ENCODE results near the gene CATSPER2. TPM values are rescaled to one million over a fixed set of nuclear protein-coding genes. Genes with fewer than 3 reads are reported as not detected.
"Not testable (repeated sequence)": the region's sequence is repeated elsewhere in the genome, so short reads cannot be mapped to it uniquely, and the experiment has no call there.

The CATSPER2 gene
- total and polyA plus RNA-seq, 12 donors = 0.42 to 34.7 (median 2.6) TPM

GRCh38 chr15:43593328-43594190 is 55.1 kb downstream of the CATSPER2 start, which contains the start of gene CKMT1B:
Gene CKMT1B (plus strand): TSS chr15:43594027. CDS start chr15:43594219, 192 bp downstream.
- H3K9me3 ChIP-seq (replicated peaks in 1 of 3); H3K27me3 ChIP-seq; H3K4me3 ChIP-seq; intact Hi-C loops (cut with DNase I); H3K27ac ChIP-seq; H3K4me1 ChIP-seq (replicated peaks in 1 of 2); H3K36me3 ChIP-seq (replicated peaks in 1 of 2); DNase-seq: not testable (repeated sequence)
- no CpG with 5 or more reads among the region's 43 CpGs for WGBS, 4 donors

GRCh38 chr15:43592841-43593240 is 55.8 kb downstream of the CATSPER2 start:
- intact Hi-C loops (cut with DNase I); H3K36me3 ChIP-seq (replicated peaks in 1 of 2); H3K27me3 ChIP-seq; H3K4me3 ChIP-seq; H3K27ac ChIP-seq; DNase-seq; H3K4me1 ChIP-seq (replicated peaks in 1 of 2); H3K9me3 ChIP-seq (replicated peaks in 1 of 3): not testable (repeated sequence)
- 16 to 26% (median 20%) methylated on average over 2 to 4 of the region's 8 CpGs; no CpG with 5 or more reads in 1 of the 4 donors for WGBS, 4 donors

GRCh38 chr15:43589778-43590466 is 58.7 kb downstream of the CATSPER2 start, which contains the start of gene PPIP5K1:
Gene PPIP5K1 (minus strand): TSS chr15:43590208. CDS start chr15:43584504, 5,704 bp downstream.
- intact Hi-C loops (cut with DNase I); H3K36me3 ChIP-seq (replicated peaks in 1 of 2); H3K4me3 ChIP-seq; H3K27ac ChIP-seq; DNase-seq; H3K9me3 ChIP-seq (replicated peaks in 1 of 3); H3K4me1 ChIP-seq (replicated peaks in 1 of 2); H3K27me3 ChIP-seq: not testable (repeated sequence)
- WGBS, 4 donors = no CpG with 5 or more reads among the region's 54 CpGs

Small RNAs within 50 kb of the gene (small RNA-seq; reads per million reads assigned to genes)
- gene PDIA3P2 (0 reads per million in 2 donors), gene RNU6-554P (0 reads per million in 2 donors), gene RNU6-610P (0 reads per million in 2 donors)

Other genes starting within 250 kb of the CATSPER2 start
- 10 to 100 TPM; 22.8 to 80.9 (median 45.6) TPM for gene TP53BP1, start 155.7 kb downstream of the CATSPER2 start, total RNA-seq
- gene TP53BP1, start 155.7 kb downstream of the CATSPER2 start, polyA plus RNA-seq = 10 to 100 TPM; 32.9 to 45.3 (median 41.6) TPM
- gene MAP1A, start 131.2 kb downstream of the CATSPER2 start, total RNA-seq = 10 to 100 TPM in 4 of 9 donors, 1 to 10 TPM in 5; 4.7 to 27.0 (median 9.2) TPM
- gene MAP1A, start 131.2 kb downstream of the CATSPER2 start, polyA plus RNA-seq = 10 to 100 TPM in 2 of 3 donors, 1 to 10 TPM in 1; 3.4 to 14.6 (median 10.0) TPM
- gene PPIP5K1, start 58.6 kb downstream of the CATSPER2 start, total RNA-seq = 10 to 100 TPM; 15.6 to 63.8 (median 34.7) TPM
- 10 to 100 TPM; 15.4 to 28.1 (median 27.4) TPM for gene PPIP5K1, start 58.6 kb downstream of the CATSPER2 start, polyA plus RNA-seq
- gene CKMT1B, start 54.8 kb downstream of the CATSPER2 start, total RNA-seq = 1 to 10 TPM in 7 of 9 donors, under 1 TPM in 1, not detected in 1; 0.31 to 3.9 (median 1.2) TPM
- 1 to 10 TPM; 2.9 to 6.1 (median 4.7) TPM for gene CKMT1B, start 54.8 kb downstream of the CATSPER2 start, polyA plus RNA-seq
- under 1 TPM; 0.09 to 0.88 (median 0.39) TPM for gene STRC, start 30.0 kb downstream of the CATSPER2 start, total RNA-seq
- gene STRC, start 30.0 kb downstream of the CATSPER2 start, polyA plus RNA-seq = 1 to 10 TPM in 2 of 3 donors, not detected in 1; 2.1 to 2.6 TPM
- gene CKMT1A, start 45.0 kb upstream of the CATSPER2 start, total RNA-seq = 1 to 10 TPM in 8 of 9 donors, under 1 TPM in 1; 0.55 to 5.0 (median 1.7) TPM
- 1 to 10 TPM; 3.5 to 5.3 (median 3.6) TPM for gene CKMT1A, start 45.0 kb upstream of the CATSPER2 start, polyA plus RNA-seq
- gene PDIA3, start 97.6 kb upstream of the CATSPER2 start, total RNA-seq = 100 to 1,000 TPM; 105 to 567 (median 231) TPM
- 100 to 1,000 TPM in 2 of 3 donors, 10 to 100 TPM in 1; 92.7 to 727 (median 172) TPM for gene PDIA3, start 97.6 kb upstream of the CATSPER2 start, polyA plus RNA-seq
- gene ELL3, start 128.1 kb upstream of the CATSPER2 start, total RNA-seq = 10 to 100 TPM in 1 of 9 donors, 1 to 10 TPM in 8; 1.2 to 66.8 (median 5.1) TPM
- gene ELL3, start 128.1 kb upstream of the CATSPER2 start, polyA plus RNA-seq = 1 to 10 TPM; 2.8 to 3.5 (median 3.2) TPM
- gene SERF2, start 143.5 kb upstream of the CATSPER2 start, total RNA-seq = 1,000 to 10,000 TPM; 1,083 to 1,590 (median 1,385) TPM
- gene SERF2, start 143.5 kb upstream of the CATSPER2 start, polyA plus RNA-seq = 1,000 to 10,000 TPM in 2 of 3 donors, 100 to 1,000 TPM in 1; 897 to 5,418 (median 3,997) TPM
- under 1 TPM in 1 of 9 donors, not detected in 8; 0.22 TPM for gene SERINC4, start 151.4 kb upstream of the CATSPER2 start, total RNA-seq
- gene SERINC4, start 151.4 kb upstream of the CATSPER2 start, polyA plus RNA-seq = under 1 TPM; 0.18 to 0.48 (median 0.30) TPM
- 10 to 100 TPM in 7 of 9 donors, 1 to 10 TPM in 2; 3.7 to 31.5 (median 22.7) TPM for gene HYPK, start 151.8 kb upstream of the CATSPER2 start, total RNA-seq
- gene HYPK, start 151.8 kb upstream of the CATSPER2 start, polyA plus RNA-seq = 10 to 100 TPM; 11.9 to 24.2 (median 17.2) TPM
- 10 to 100 TPM; 18.1 to 57.2 (median 31.1) TPM for gene MFAP1, start 175.8 kb upstream of the CATSPER2 start, total RNA-seq
- gene MFAP1, start 175.8 kb upstream of the CATSPER2 start, polyA plus RNA-seq = 10 to 100 TPM in 2 of 3 donors, 1 to 10 TPM in 1; 9.5 to 68.0 (median 18.6) TPM
- gene WDR76, start 178.2 kb upstream of the CATSPER2 start, total RNA-seq = 1 to 10 TPM in 8 of 9 donors, under 1 TPM in 1; 0.91 to 8.2 (median 2.1) TPM
- gene WDR76, start 178.2 kb upstream of the CATSPER2 start, polyA plus RNA-seq = 1 to 10 TPM in 1 of 3 donors, under 1 TPM in 2; 0.74 to 2.8 (median 0.80) TPM

All from adrenal gland (tissue), 12 donors.